ENCODE data around the gene PARD3B.

- no peak for TF ChIP-seq CTCF (IDR thresholded peaks at IDR 0.05 in 2 of 3, conservative IDR thresholded peaks at IDR 0.05 in 1 of 3; ENCODE audit: borderline replicate concordance in 1 of 3, insufficient read depth in 1 of 3, low read depth in 2 of 3, low read length in 2 of 3)
- no peak for TF ChIP-seq EZH2phosphoT487 (IDR thresholded peaks at IDR 0.05; ENCODE audit: borderline replicate concordance)
- TF ChIP-seq ZNF274 (IDR thresholded peaks at IDR 0.05; ENCODE audit: low read depth, low read length) = no peak
- no peak for TF ChIP-seq SP1 (IDR thresholded peaks at IDR 0.05; ENCODE audit: low read depth)
- no peak for TF ChIP-seq POLR2AphosphoS5 (IDR thresholded peaks at IDR 0.05; ENCODE audit: low read depth, low read length)
- TF ChIP-seq EZH2 (IDR thresholded peaks at IDR 0.05) = no peak
- no peak for TF ChIP-seq REST (IDR thresholded peaks at IDR 0.05; ENCODE audit: low read depth)
- no peak for TF ChIP-seq ZFX (IDR thresholded peaks at IDR 0.05)
These were observed 441.4 kb downstream of the PARD3B start for GRCh38 chr2:204986641-204987040.
